ENCODE results near the gene ZNF83.
"Not testable (repeated sequence)": the region's sequence is repeated elsewhere in the genome, so short reads cannot be mapped to it uniquely, and the experiment has no call there.

ZNF83 gene

DNA sequence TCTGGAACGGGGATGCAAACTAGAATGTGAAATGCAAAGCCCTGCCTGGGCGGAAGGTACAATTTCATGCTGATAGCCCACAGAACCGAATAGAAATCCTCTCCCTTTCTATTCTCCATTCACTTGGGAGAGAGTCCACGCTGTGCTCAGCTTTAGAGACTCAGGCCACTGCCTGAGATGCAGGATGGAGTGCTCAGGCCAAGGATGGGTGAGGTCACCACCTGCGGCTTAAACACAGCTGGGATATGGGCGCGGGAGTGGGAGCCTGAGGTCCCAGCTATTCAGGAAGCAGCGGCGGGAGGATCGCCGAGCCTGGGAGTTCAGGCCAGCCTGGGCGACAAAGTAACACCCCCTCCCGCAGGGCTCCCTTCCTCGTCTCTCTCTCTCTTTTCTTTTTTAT lies 446 bp upstream of the ZNF83 start:
- peak; percentile 57 for DNase-seq

DNA sequence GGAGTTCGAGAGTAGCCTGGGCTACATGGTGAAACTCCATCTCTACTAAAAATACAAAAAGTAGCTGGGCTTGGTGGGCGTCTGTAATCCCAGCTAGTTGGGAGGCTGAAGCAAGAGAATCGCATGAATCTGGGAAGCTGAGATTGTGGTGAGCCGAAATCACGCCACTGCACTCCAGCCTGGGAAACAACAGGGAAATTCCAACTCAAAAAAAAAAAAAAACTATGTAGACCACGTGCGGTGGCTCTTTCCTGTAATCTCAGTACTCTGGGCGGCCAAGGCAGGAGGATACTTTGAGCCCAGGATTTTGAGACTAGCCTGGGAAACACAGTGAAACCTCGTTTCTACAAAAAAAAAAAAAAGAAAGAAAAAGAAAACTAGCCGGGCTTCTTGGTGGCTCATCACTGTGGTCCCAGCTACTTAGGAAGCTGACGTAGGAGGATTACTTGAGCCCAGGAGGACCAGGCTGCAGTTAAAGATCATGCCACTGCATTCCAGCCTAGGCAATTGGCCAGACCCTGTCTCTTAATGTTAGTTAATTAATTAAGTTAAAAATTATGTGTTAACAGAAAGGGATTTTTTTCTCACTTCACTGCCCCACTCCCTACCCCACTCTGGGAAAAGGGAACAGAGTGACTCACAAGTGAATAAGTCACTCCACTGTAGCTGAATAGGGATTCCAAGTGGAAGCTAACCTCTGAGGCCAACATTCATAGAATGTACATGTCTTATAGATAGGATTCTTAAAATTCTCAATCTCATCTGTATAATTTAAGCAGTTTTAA lies 2.2 kb downstream of the ZNF83 start:
- no peak for DNase-seq

DNA sequence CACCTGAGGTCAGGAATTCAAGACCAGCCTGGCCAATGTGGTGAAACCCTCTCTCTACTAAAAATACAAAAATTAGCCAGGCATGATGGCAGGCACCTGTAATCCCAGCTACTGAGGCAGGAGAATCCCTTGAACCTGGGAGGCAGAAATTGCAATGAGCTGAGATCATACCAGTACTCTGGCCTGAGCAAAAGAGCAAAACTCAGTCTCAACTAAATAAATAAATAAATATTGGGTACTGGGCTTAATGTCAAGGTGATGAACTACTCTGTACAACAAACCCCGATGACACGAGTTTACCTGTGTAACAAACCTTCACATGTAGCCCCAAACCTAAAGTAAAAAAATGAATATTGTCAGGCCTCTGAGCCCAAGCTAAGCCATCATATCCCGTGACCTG lies 10.7 kb downstream of the ZNF83 start:
- not testable (repeated sequence) for DNase-seq

DNA sequence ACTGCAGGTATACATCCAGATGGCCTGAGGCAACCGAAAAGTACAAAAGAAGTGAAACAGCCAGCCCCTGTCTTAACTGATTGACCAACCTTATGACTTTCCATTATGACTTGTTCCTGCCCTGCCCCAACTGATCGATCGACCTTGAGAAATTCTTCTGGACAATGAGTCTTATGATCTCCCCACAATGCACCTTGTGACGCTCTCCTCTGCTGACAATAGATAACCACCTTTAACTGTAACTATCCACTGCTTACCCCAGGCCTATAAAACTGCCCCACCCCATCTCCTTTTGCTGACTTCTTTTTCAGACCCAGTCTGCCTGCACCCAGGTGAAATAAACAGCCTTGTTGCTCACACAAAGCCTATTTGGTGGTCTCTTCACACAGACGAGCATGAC lies 11.2 kb downstream of the ZNF83 start:
- DNase-seq, result no peak

DNA sequence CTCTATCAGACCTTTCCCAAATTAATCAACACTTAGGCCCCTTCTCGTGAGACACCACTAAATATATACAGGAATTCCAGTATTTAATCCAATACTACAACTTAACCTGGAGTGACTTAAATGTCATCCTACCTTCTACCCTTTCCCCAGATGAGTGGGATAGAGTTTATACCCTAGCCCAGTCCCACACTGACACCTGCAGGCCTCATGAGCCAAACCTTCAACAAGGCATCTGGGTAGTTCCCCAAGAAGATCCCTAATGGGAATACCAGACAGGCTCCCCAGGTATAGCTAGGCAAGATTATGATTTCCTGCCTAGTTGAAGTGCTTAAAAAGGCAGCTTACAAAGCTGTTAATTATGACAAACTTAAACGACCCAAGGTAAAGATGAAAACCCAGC lies 15.9 kb downstream of the ZNF83 start:
- DNase-seq, result no peak

DNA sequence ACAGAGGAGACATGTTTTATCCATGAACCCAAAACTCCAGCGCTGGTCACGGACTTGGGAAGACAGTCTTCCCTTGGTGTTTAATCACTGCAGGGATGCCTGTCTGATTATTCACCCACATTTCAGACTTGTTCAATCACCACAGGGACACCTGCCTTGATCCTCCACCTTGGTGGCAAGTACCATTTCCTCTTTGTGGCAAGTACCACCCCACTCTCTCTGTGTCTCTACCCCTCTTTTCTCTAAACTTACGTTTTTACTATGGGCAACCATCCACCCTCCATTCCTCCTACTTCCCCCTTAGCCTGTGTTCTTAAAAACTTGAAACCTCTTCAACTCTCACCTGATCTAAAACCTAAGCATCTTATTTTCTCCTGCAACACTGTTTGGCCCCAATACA lies 16.8 kb downstream of the ZNF83 start:
- DNase-seq, result no peak

DNA sequence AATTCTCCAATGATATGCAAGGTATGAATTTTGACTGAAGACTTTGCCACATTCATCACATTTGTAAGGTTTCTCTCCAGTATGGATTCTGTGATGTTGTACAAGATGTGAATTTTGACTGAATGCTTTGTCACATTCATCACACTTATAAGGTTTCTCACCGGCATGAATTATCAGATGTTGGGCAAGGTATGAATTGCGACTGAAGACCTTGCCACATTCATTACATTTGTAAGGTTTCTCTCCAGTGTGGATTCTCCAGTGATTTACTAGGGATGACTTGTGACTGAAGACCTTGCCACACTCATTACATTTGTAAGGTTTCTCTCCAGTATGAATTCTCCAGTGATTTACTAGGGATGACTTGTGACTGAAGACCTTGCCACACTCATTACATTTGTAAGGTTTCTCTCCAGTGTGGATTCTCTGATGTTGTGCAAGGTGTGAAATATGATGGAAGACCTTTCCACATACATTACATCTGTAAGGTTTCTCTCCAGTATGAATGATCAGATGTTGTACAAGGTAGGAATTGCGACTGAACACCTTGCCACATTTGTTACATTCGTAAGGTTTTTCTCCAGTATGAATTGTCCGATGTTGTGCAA lies 24.8 kb downstream of the ZNF83 start:
- DNase-seq, result no peak

DNA sequence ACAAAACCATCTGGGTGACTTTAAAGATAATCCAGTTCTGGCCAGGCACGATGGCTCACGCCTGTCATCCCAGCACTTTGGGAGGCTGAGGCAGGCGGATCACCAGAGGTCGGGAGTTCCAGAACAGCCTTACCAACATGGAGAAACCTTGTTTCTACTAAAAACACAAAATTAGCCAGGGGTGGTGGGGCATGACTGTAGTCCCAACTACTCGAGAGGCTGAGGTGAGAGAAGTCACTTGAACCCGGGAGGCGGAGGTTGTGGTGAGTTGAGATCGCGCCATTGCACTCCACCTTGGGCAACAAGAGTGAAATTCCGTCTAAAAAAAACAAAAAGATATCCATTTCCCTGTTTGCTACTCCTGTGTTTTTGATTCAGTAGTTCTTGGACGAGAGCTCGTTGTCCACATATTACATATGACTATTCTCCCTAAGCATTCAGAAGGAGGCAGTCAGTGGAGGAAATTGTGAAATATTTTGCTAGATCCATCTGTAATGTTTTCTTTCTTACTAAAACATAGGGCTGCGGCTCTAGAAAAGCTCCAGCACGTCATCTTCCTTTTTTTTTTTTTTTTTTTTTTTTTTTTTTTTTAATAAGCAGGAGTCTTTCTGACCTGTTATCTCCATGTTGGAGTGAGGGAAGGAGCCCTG lies 34.5 kb downstream of the ZNF83 start:
- DNase-seq, result no peak

DNA sequence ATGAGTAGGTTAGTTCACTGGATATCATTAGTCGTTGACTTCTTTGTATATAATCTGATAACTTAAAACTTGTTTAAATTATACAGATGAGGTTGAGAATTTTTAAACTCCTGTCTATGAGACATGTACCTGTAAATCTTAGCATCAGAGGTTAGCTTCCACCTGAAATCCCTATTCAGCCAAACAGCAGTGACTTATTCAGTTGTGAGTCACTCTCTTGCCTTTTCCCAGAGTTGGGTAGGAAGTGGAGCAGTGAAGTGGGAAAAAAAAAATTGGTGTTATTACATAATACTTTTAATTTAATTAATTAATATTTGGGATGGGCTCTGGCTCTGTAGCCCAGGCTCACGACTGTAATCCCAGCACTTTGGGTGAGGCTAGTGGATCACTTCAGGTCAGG lies 35.2 kb downstream of the ZNF83 start:
- DNase-seq, result no peak

DNA sequence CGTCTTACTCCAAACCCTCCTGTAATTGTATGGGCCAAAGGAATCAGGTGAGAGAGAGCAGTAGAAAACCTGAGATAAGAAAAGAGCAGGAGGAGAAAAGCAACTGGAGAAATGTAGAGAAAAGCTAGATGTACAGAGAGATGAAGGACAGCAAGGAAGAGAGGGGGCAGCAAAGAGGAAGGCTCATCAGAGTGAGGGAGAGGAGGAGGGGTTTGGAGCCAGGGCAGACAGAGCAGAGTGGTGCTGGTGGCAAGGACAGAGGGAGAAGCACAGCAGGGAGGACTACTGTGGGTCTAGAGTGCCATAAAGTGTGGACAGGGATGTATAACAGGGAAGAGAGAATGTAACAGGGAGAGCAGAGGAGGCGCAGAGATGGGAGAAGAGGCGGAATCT lies 36.2 kb downstream of the ZNF83 start:
- DNase-seq, result not testable (repeated sequence)

DNA sequence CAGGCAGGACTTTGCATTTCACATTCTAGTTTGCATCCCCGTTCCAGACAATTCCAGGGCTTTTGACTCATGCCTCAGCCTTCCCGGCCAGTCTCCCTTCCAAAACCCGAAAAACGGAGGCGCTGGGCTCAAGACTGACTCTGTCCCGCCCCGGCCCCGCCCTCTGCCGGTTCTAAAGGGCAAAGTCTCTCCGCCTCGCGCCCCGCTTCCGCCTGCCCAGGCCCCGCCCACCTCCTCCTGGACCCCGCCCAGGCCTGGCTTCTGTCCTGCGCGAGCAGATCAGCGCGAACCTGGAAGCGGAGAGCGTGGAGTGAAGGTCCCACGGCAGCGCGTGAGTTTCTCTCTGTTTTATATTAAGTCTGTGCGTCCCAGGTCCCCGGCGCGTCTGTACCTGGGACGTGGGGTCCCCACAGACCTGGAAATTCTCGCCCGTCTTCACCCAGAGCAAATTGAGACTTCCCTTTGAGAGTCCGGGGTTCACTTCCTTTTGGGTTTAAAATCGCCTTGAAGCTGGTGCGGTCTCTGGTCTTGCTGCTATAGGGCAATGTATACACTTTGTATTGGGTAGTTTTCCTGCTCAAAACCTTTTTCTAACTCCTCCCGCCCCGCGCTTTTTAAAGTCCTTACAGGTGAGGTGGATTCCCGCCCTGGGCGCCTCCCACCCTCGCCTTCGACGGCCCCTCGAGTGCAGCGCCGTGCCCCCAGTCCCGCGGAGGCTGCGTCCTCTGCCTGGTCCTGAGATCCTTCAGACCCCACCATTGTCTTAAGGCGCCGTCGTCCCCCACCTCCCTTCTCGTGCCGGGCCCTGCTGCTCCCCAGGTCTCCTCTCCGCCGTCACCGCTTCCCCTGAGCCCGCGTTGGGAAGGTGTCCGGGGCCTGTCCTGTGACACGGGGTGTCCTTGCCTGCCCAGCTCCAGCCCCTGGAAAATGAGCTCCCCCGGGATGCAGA lies 36.9 kb downstream of the ZNF83 start:
- peak; percentile 85 for DNase-seq

DNA sequence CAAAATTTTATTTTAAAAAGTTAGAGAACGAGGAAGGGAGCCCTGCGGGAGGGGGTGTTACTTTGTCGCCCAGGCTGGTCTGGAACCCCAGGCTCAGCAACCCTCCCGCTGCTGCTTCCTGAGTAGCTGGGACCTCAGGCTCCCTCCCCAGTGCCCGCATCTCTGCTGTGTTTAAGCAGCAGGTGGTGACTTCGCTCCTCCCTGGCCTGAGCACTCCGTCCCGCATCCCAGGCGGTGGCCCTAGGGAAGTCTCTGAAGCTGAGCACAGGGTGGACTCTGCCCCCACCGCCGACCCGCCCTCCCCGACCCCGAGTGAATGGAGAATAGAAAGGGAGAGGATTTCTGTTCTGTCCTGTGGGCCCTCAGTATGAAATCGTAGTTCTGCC lies 37.5 kb downstream of the ZNF83 start:
- DNase-seq, result peak; percentile 46

DNA sequence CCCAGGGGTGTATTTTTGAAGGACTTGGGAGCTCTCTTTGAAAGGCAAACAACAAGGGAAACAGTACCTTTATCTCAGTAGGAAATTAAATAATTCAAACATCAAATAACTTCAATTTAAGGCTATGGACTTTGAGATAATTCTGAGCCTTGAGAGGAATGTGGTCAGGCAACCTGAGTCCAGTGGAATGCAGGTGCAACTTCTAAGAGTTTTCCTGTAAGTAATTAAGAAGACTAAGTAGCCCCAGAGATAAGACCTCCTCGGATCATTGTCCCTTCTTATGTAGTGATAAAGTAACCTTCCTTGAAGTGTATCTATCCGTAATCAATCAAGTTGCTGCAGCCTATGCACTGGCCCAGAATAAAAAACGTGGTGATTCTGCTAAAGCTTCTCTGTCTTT lies 38.9 kb downstream of the ZNF83 start:
- DNase-seq, result no peak

DNA sequence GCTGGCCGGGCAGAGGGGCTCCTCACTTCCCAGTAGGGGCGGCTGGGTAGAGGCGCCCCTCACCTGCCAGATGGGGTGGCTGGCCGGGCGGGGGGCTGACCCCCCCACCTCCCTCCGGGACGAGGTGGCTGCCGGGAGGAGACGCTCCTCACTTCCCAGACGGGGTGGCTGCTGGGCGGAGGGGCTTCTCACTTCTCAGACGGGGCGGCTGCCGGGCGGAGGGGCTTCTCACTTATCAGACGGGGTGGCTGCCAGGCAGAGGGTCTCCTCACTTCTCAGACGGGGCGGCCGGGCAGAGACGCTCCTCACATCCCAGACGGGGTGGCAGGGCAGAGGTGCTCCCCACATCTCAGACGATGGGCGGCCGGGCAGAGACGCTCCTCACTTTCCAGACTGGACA lies 44.7 kb downstream of the ZNF83 start:
- not testable (repeated sequence) for DNase-seq

DNA sequence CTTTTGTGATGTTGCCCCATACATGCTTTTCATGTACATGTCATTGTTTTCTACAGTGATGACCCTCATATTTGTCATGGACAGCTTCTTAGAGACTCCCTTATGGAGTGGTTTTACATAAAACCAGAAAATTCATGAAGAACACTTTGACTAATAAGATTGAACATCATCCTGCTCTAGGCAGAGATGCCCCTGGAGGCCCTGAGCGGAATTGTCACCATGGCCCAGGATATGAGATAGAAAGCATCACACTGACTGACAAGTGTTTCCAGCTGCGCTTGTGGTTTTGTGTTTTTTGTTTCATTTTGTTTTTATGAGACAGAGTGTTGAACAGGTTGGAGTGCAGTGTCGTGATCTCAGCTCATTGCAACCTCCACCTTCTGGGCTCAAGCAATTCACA lies 45.9 kb downstream of the ZNF83 start:
- no peak for DNase-seq

DNA sequence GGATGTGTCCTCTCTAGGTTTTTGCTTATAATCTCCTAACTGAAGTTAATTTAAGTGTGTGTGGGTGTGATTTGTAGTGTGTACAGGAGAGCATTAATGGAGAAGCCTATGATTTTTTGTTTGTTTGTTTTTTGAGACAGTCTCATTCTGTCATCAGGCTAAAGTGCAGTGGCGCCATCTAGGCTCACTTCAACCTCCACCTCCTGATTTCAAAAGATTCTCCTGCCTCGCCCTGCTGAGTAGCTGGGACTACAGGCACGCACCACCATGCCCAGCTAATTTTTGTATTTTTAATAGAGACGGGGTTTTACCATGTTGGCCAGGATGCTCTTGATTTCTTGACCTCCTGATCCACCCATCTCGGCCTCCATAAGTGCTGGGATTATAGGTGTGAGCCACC lies 47.4 kb downstream of the ZNF83 start:
- DNase-seq, result no peak

DNA sequence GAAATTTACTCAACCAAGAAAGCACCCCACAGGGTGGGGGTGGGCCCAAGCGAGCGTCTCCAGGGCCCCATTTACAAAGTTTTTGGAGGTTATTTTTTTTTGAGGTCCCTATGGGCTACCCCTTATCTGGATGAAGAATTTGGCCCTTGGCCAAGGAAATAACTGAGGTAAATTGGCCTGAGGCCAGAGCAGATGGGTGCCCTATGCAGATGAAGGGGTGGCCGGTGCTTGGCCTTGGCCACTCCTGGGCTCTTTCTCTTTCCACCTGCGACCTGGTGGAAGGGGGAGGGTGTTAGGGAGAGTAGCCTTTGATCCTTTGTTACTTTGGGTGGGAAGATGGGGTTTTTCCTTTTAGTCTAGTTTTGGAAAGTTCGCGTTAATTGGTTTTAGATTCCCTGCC lies 52.6 kb downstream of the ZNF83 start:
- no peak for DNase-seq

DNA sequence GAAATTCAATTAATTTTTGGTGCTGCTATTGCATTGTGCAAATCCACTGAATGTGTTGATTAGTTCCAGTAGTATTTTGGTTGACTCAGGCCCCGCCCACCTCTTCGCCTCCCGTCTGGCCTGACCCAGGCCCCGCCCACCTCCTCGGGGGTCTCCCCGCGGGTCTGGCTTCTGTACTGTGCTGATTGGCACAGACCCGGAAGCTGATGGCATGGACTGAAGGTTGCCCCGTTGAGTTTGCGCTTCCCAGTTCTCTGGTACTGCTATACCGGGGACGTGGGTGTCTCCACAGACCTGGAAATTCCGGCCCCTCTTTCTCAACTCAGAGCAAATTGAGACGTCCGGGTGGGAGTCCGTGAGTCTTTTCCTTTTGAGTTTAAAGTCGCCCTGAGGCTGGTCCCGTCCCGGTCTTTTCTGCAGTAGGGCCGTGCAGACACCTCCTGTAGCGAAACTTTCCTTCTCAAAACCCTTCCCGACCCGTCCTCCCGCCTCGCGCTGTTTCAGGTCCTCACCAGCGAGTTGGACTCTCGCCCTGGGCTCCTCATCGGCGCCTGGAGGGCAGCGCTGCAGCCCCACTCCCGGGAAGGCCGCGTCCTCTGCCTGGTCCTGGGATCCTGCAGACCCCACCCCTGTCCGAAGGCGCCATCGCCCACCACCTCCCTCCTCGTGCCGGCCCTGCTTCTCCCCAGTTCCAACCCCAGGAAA lies 53.3 kb downstream of the ZNF83 start:
- DNase-seq, result no peak

DNA sequence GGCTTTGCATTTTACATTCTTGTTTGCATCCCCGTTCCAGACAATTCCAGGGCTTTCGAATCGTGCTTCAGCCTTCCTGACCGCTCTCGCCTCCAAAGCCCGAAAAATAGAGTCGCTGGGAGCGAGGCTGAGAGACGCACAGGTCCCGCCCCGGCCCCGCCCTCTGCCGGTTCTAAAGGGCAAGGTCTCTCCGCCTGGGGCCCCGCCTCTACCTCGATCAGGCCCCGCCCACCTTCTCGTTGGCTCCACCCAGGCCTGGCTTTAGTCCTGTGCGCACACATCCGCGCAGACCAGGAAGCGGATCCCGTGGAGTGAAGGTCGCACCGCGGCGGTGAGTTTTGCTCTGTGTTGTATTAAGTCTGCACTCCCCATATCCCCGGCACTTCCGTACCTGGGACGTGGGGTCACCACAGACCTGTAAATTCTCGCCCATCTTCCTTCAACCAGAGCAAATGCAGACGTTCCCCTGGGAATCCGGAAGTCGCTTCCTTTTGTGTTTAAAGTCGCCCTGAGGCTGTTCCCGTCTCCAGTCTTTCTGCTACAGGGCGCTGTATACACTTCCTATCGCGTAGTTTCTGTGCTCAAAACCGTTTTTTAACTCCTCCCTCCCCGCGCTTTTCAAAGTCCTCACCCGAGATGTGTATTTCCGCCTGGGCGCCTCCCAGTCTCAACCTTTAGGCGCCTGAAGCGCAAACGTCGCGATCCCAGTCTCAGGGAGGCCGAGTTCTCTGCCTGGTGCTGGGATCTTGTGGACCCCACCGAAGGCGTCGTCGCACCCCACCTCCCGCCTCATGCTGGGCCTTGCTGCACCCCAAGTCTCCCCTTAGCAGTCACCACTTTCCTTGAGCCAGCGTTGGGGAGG lies 67.9 kb downstream of the ZNF83 start, which contains the start of gene ZNF701:
ZNF701 (plus strand) TSS at position 288 of the 862 bp plus-strand sequence. CDS start 3,861 bp downstream, outside the sequence.
- peak; percentile 91 for DNase-seq

DNA sequence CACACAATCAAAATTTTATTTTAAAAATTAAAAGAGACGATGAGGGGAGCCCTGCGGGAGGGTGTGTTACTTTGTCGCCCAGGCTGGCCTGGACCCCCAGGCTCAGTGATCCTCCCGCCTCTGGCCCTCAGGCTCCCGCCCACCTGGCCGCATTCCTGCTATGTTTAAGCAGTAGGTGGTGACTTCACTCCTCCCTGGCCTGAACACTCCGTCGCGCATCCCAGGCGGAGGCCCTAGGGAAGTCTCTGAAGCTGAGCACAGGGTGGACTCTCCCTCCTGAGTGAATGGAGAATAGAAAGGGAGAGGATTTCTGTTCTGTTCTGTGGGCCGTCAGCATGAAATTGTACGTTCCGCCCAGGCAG lies 68.5 kb downstream of the ZNF83 start:
- peak; percentile 48 for DNase-seq

DNA sequence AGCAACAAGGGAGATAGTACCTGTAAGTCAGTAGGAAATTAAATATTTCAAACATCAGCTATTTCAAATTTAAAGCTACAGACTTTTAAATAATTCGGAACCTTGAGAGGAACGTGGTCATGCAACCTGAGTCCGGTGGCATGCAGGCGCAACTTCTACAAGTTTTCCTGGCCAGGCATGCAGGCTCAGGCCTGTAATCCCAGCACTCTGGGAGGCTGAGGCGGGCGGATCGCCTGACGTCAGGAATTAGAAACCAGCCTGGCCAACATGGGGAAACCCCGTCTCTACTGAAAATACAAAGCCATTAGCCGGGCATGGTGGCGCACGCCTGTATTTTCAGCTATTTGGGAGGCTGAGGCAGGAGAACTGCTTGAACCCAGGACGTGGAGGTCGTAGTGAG lies 70.2 kb downstream of the ZNF83 start:
- DNase-seq, result no peak

Measured in NCI-H1105 treated with DMSO at 0.1 percent for 48 hours (cell line).